A673 (cell line): Measurements from ENCODE around the gene AUP1. TPM values are rescaled to one million over a fixed set of nuclear protein-coding genes. Genes with fewer than 3 reads are reported as not detected.

Source experiments
- BruUV-seq: library from RNA; stranded (reverse); fragments of 400-500 nt; replicated peaks from 2 replicates; lab custom pipeline; 2021; lab: Mats Ljungman, UMichigan
- CTCF ChIA-PET: fragments of 300-600 bp; sonication (Branson Sonifier 250); formaldehyde crosslinking; loops from one replicate; lab custom pipeline; 2022; ENCODE audit warnings: antibody characterized with exemption; lab: Charles Lee
- POLR2A ChIA-PET: fragments of 300-600 bp; sonication (Branson Sonifier 250); formaldehyde crosslinking; loops from one replicate; lab custom pipeline; 2022; ENCODE audit warnings: antibody characterized with exemption; ENCODE audit not compliant: low non-redundant PET; lab: Charles Lee
- DNase-seq: peaks from one replicate; pipeline ENCODE4 v3.0.0-alpha.2; 2015; ENCODE audit warnings: low spot score
- H3K27ac ChIP-seq: fragments of 200-600 bp; sonication (generic); 2 replicates; pipeline ENCODE4 v1.5.1; 2016; ENCODE audit warnings: mixed run types, low read depth, mild to moderate bottlenecking, mixed read lengths, antibody characterized with exemption, low read length; ENCODE audit not compliant: poor library complexity, severe bottlenecking
- H3K27me3 ChIP-seq: fragments of 200-600 bp; sonication (generic); replicated peaks from 2 replicates; pipeline ENCODE4 v1.6.1; 2017; ENCODE audit warnings: mixed run types, low read depth, mild to moderate bottlenecking, mixed read lengths, antibody characterized with exemption, low read length; ENCODE audit not compliant: insufficient read depth, poor library complexity
- H3K36me3 ChIP-seq: fragments of 200-600 bp; sonication (generic); 2 replicates; pipeline ENCODE4 v1.6.1; 2016; ENCODE audit warnings: mixed run types, mild to moderate bottlenecking, mixed read lengths, antibody characterized with exemption, low read length; ENCODE audit not compliant: insufficient read depth, poor library complexity, severe bottlenecking
- H3K4me1 ChIP-seq: fragments of 200-600 bp; sonication (generic); 2 replicates; pipeline ENCODE4 v1.6.1; 2017; ENCODE audit warnings: mixed run types, mild to moderate bottlenecking, mixed read lengths, antibody characterized with exemption, low read length; ENCODE audit not compliant: insufficient read depth, poor library complexity, severe bottlenecking
- H3K4me3 ChIP-seq: fragments of 200-600 bp; sonication (generic); 2 replicates; pipeline ENCODE4 v1.5.1; 2016; ENCODE audit warnings: low read depth, mixed run types, mild to moderate bottlenecking, mixed read lengths, low read length; ENCODE audit not compliant: poor library complexity, severe bottlenecking
- H3K9me3 ChIP-seq: fragments of 200-600 bp; sonication (generic); 2 replicates; pipeline ENCODE4 v1.6.1; 2016; ENCODE audit warnings: mixed run types, low read depth, mild to moderate bottlenecking, mixed read lengths, antibody characterized with exemption, low read length; ENCODE audit not compliant: poor library complexity, severe bottlenecking
- CTCF ChIP-seq: fragments of 300-800, 200-600 bp; sonication (generic); conservative IDR thresholded peaks from 2 replicates; pipeline ENCODE4 v1.5.1; 2017; ENCODE audit warnings: low read depth, mild to moderate bottlenecking, antibody characterized with exemption, low read length, moderate library complexity, mixed read lengths
- EZH2 ChIP-seq: fragments of 200-600 bp; sonication (generic); IDR thresholded peaks from 2 replicates; pipeline ENCODE4 v1.6.1; 2017; ENCODE audit warnings: borderline replicate concordance, low read depth, mild to moderate bottlenecking, mixed read lengths, antibody characterized with exemption, low read length; ENCODE audit not compliant: poor library complexity, severe bottlenecking
- intact Hi-C: fragments of 100-400 bp; cut with micrococcal nuclease; formaldehyde crosslinking; loops from one replicate; pipeline ENCODE4 v1.10.0; 2022; ENCODE audit not compliant: unreplicated experiment
- total RNA-seq: library from RNA; stranded (reverse); gene quantifications from 2 replicates; pipeline ENCODE4 v1.2.3, GENCODE V29; 2021

Gene AUP1
- total RNA-seq, 1 experiment from 2014 or later: 126 TPM

GRCh38 chr2:74524005-74524404, 5.5 kb downstream of the AUP1 start:
- H3K9me3 ChIP-seq: no peaks in the 10 kb centered on the region
- no peak overlapping the region for H3K4me3 ChIP-seq
- POLR2A ChIA-PET: no interaction called here
- DNase-seq: no peak
- intact Hi-C loops: no loop called here
- peaks cover 25% of the 10 kb centered on the region for H3K36me3 ChIP-seq
- BruUV-seq: no TSS peak
- peaks cover 15% of the 10 kb centered on the region for H3K27me3 ChIP-seq
- CTCF ChIA-PET: no interaction called here
- peaks cover 8% of the 10 kb centered on the region for H3K4me1 ChIP-seq
- TF ChIP-seq CTCF (no peak), EZH2 (no peak)
- H3K27ac ChIP-seq: no peak overlapping the region

- CTCF ChIA-PET: no interaction called here
- Histone ChIP-seq H3K4me1 (no peaks in the 10 kb centered on the region), H3K27me3 (peaks cover 29% of the 10 kb centered on the region), H3K27ac (no peak overlapping the region), H3K36me3 (peaks cover 18% of the 10 kb centered on the region), H3K4me3 (no peak overlapping the region), H3K9me3 (no peaks in the 10 kb centered on the region)
- no peak for DNase-seq
- TF ChIP-seq CTCF: no peak
- no peak for TF ChIP-seq EZH2
- BruUV-seq: no TSS peak
- POLR2A ChIA-PET: no interaction called here
- intact Hi-C loops: no loop called here
Measured at GRCh38 chr2:74522516-74522915, 7.0 kb downstream of the AUP1 start.

GRCh38 chr2:74516650-74517049, 12.9 kb downstream of the AUP1 start:
- no TSS peak for BruUV-seq
- Histone ChIP-seq H3K27ac (no peak overlapping the region), H3K27me3 (peaks cover 76% of the 10 kb centered on the region), H3K9me3 (no peaks in the 10 kb centered on the region), H3K4me1 (peaks cover 21% of the 10 kb centered on the region), H3K36me3 (no peaks in the 10 kb centered on the region), H3K4me3 (no peak overlapping the region)
- CTCF ChIA-PET: no interaction called here
- no peak for DNase-seq
- no peak for TF ChIP-seq EZH2
- no peak for TF ChIP-seq CTCF
- POLR2A ChIA-PET: no interaction called here
- intact Hi-C loops: no loop called here
